ENCODE data around the gene DPH6.

DPH6 gene

GRCh38 chr15:35440265-35440664 is 105.7 kb downstream of the DPH6 start:
- Histone ChIP-seq H3K27me3 (ENCODE audit: insufficient read depth, low read length) (no peaks in the 10 kb centered on the region), H3K4me1 (ENCODE audit: control insufficient read depth, insufficient read depth, low read length, unreplicated experiment) (peaks cover 16% of the 10 kb centered on the region), H3K4me3 (ENCODE audit: low read depth, low read length) (no peak overlapping the region), H3K27ac (ENCODE audit: low read depth, low read length) (peak overlapping the region; percentile 44; the same call in 1 of the 2 replicates), H2AFZ (ENCODE audit: low read length, unreplicated experiment) (no peak overlapping the region), H3K79me2 (ENCODE audit: control insufficient read depth, insufficient read depth, low read length, unreplicated experiment) (no peaks in the 10 kb centered on the region), H3K36me3 (ENCODE audit: insufficient read depth, low read length) (no peaks in the 10 kb centered on the region)

GRCh38 chr15:35439291-35439690 is 106.7 kb downstream of the DPH6 start:
- Histone ChIP-seq H3K4me3 (ENCODE audit: low read depth, low read length) (no peak overlapping the region), H3K27ac (ENCODE audit: low read depth, low read length) (peak overlapping the region; percentile 53), H2AFZ (ENCODE audit: low read length, unreplicated experiment) (peak overlapping the region; percentile 88), H3K4me1 (ENCODE audit: control insufficient read depth, insufficient read depth, low read length, unreplicated experiment) (peaks cover 16% of the 10 kb centered on the region), H3K79me2 (ENCODE audit: control insufficient read depth, insufficient read depth, low read length, unreplicated experiment) (no peaks in the 10 kb centered on the region), H3K27me3 (ENCODE audit: insufficient read depth, low read length) (no peaks in the 10 kb centered on the region), H3K36me3 (ENCODE audit: insufficient read depth, low read length) (no peaks in the 10 kb centered on the region; the same call in 1 of the 2 replicates)

GRCh38 chr15:35437157-35437556 is 108.8 kb downstream of the DPH6 start:
- H3K79me2 ChIP-seq (ENCODE audit: control insufficient read depth, insufficient read depth, low read length, unreplicated experiment) = no peaks in the 10 kb centered on the region
- H3K4me1 ChIP-seq (ENCODE audit: control insufficient read depth, insufficient read depth, low read length, unreplicated experiment) = peaks cover 16% of the 10 kb centered on the region
- H3K27me3 ChIP-seq (ENCODE audit: insufficient read depth, low read length) = no peaks in the 10 kb centered on the region
- H3K36me3 ChIP-seq (ENCODE audit: insufficient read depth, low read length) = no peaks in the 10 kb centered on the region; the same call in 1 of the 2 replicates
- no peak overlapping the region for H3K27ac ChIP-seq (ENCODE audit: low read depth, low read length)
- no peak overlapping the region for H3K4me3 ChIP-seq (ENCODE audit: low read depth, low read length)
- no peak overlapping the region for H2AFZ ChIP-seq (ENCODE audit: low read length, unreplicated experiment)

GRCh38 chr15:35436422-35436821 is 109.5 kb downstream of the DPH6 start:
- Histone ChIP-seq H3K4me1 (ENCODE audit: control insufficient read depth, insufficient read depth, low read length, unreplicated experiment) (peaks cover 16% of the 10 kb centered on the region), H3K27ac (ENCODE audit: low read depth, low read length) (no peak overlapping the region), H3K36me3 (ENCODE audit: insufficient read depth, low read length) (no peaks in the 10 kb centered on the region; the same call in 1 of the 2 replicates), H3K4me3 (ENCODE audit: low read depth, low read length) (no peak overlapping the region), H3K79me2 (ENCODE audit: control insufficient read depth, insufficient read depth, low read length, unreplicated experiment) (no peaks in the 10 kb centered on the region), H2AFZ (ENCODE audit: low read length, unreplicated experiment) (no peak overlapping the region), H3K27me3 (ENCODE audit: insufficient read depth, low read length) (no peaks in the 10 kb centered on the region)

GRCh38 chr15:35431281-35431680 is 114.7 kb downstream of the DPH6 start:
- Histone ChIP-seq H2AFZ (ENCODE audit: low read length, unreplicated experiment) (no peak overlapping the region), H3K79me2 (ENCODE audit: control insufficient read depth, insufficient read depth, low read length, unreplicated experiment) (no peaks in the 10 kb centered on the region), H3K36me3 (ENCODE audit: insufficient read depth, low read length) (no peaks in the 10 kb centered on the region; the same call in 1 of the 2 replicates), H3K27ac (ENCODE audit: low read depth, low read length) (no peak overlapping the region), H3K27me3 (ENCODE audit: insufficient read depth, low read length) (no peaks in the 10 kb centered on the region), H3K4me1 (ENCODE audit: control insufficient read depth, insufficient read depth, low read length, unreplicated experiment) (peaks cover 17% of the 10 kb centered on the region), H3K4me3 (ENCODE audit: low read depth, low read length) (no peak overlapping the region)

GRCh38 chr15:35430301-35430700 is 115.7 kb downstream of the DPH6 start:
- Histone ChIP-seq H2AFZ (ENCODE audit: low read length, unreplicated experiment) (no peak overlapping the region), H3K79me2 (ENCODE audit: control insufficient read depth, insufficient read depth, low read length, unreplicated experiment) (no peaks in the 10 kb centered on the region), H3K27me3 (ENCODE audit: insufficient read depth, low read length) (no peaks in the 10 kb centered on the region), H3K36me3 (ENCODE audit: insufficient read depth, low read length) (no peaks in the 10 kb centered on the region; the same call in 1 of the 2 replicates), H3K27ac (ENCODE audit: low read depth, low read length) (no peak overlapping the region), H3K4me3 (ENCODE audit: low read depth, low read length) (no peak overlapping the region), H3K4me1 (ENCODE audit: control insufficient read depth, insufficient read depth, low read length, unreplicated experiment) (peaks cover 17% of the 10 kb centered on the region)

- Histone ChIP-seq H3K4me1 (ENCODE audit: control insufficient read depth, insufficient read depth, low read length, unreplicated experiment) (peaks cover 17% of the 10 kb centered on the region), H3K27ac (ENCODE audit: low read depth, low read length) (peak overlapping the region; percentile 50)
Observed at GRCh38 chr15:35427496-35427895, 118.5 kb downstream of the DPH6 start.

GRCh38 chr15:35427091-35427490 is 118.9 kb downstream of the DPH6 start:
- Histone ChIP-seq H3K36me3 (ENCODE audit: insufficient read depth, low read length) (no peaks in the 10 kb centered on the region), H3K79me2 (ENCODE audit: control insufficient read depth, insufficient read depth, low read length, unreplicated experiment) (no peaks in the 10 kb centered on the region), H3K27ac (ENCODE audit: low read depth, low read length) (peak overlapping the region; percentile 50), H2AFZ (ENCODE audit: low read length, unreplicated experiment) (peak overlapping the region; percentile 66), H3K4me1 (ENCODE audit: control insufficient read depth, insufficient read depth, low read length, unreplicated experiment) (peaks cover 17% of the 10 kb centered on the region), H3K4me3 (ENCODE audit: low read depth, low read length) (no peak overlapping the region), H3K27me3 (ENCODE audit: insufficient read depth, low read length) (no peaks in the 10 kb centered on the region)

More at GRCh38 chr15:35427496-35427895, 118.5 kb downstream of the DPH6 start:
- H3K4me3 ChIP-seq (ENCODE audit: low read depth, low read length) = no peak overlapping the region
- no peaks in the 10 kb centered on the region for H3K79me2 ChIP-seq (ENCODE audit: control insufficient read depth, insufficient read depth, low read length, unreplicated experiment)
- no peaks in the 10 kb centered on the region for H3K27me3 ChIP-seq (ENCODE audit: insufficient read depth, low read length)
- no peaks in the 10 kb centered on the region for H3K36me3 ChIP-seq (ENCODE audit: insufficient read depth, low read length)
- peak overlapping the region; percentile 66 for H2AFZ ChIP-seq (ENCODE audit: low read length, unreplicated experiment)

- H2AFZ ChIP-seq (ENCODE audit: low read length, unreplicated experiment) = no peak overlapping the region
- no peaks in the 10 kb centered on the region for H3K79me2 ChIP-seq (ENCODE audit: control insufficient read depth, insufficient read depth, low read length, unreplicated experiment)
- H3K27ac ChIP-seq (ENCODE audit: low read depth, low read length) = no peak overlapping the region
- H3K4me1 ChIP-seq (ENCODE audit: control insufficient read depth, insufficient read depth, low read length, unreplicated experiment) = no peaks in the 10 kb centered on the region
- H3K4me3 ChIP-seq (ENCODE audit: low read depth, low read length) = no peak overlapping the region
- no peaks in the 10 kb centered on the region for H3K27me3 ChIP-seq (ENCODE audit: insufficient read depth, low read length)
- H3K36me3 ChIP-seq (ENCODE audit: insufficient read depth, low read length) = no peaks in the 10 kb centered on the region
Observed at GRCh38 chr15:35410775-35411174, 135.2 kb downstream of the DPH6 start.

- Histone ChIP-seq H3K36me3 (ENCODE audit: insufficient read depth, low read length) (0 out of 2 replicates have a peak, but pooled peaks cover 4% of the 10 kb centered on the region), H3K27me3 (ENCODE audit: insufficient read depth, low read length) (no peaks in the 10 kb centered on the region), H3K27ac (ENCODE audit: low read depth, low read length) (no peak overlapping the region), H3K79me2 (ENCODE audit: control insufficient read depth, insufficient read depth, low read length, unreplicated experiment) (no peaks in the 10 kb centered on the region), H2AFZ (ENCODE audit: low read length, unreplicated experiment) (no peak overlapping the region), H3K4me3 (ENCODE audit: low read depth, low read length) (no peak overlapping the region), H3K4me1 (ENCODE audit: control insufficient read depth, insufficient read depth, low read length, unreplicated experiment) (no peaks in the 10 kb centered on the region)
Observed at GRCh38 chr15:35399901-35400300, 146.1 kb downstream of the DPH6 start.

GRCh38 chr15:35397027-35397426 is 148.9 kb downstream of the DPH6 start:
- Histone ChIP-seq H3K27me3 (ENCODE audit: insufficient read depth, low read length) (no peaks in the 10 kb centered on the region), H3K4me3 (ENCODE audit: low read depth, low read length) (no peak overlapping the region), H3K27ac (ENCODE audit: low read depth, low read length) (no peak overlapping the region), H2AFZ (ENCODE audit: low read length, unreplicated experiment) (no peak overlapping the region), H3K79me2 (ENCODE audit: control insufficient read depth, insufficient read depth, low read length, unreplicated experiment) (no peaks in the 10 kb centered on the region), H3K36me3 (ENCODE audit: insufficient read depth, low read length) (0 out of 2 replicates have a peak, but pooled peaks cover 4% of the 10 kb centered on the region), H3K4me1 (ENCODE audit: control insufficient read depth, insufficient read depth, low read length, unreplicated experiment) (no peaks in the 10 kb centered on the region)

Data from ACC112 (cell line).